HL-60 (cell line): ENCODE data around the gene TMEM116.

ENCODE experiments used
- GABPA ChIP-seq: IDR thresholded peaks from 2 replicates; pipeline ENCODE4 v1.6.1; 2012; ENCODE audit warnings: low read depth
- POLR2AphosphoS5 ChIP-seq: IDR thresholded peaks from 2 replicates; pipeline ENCODE4 v1.6.1; 2012; ENCODE audit warnings: low read depth
- SPI1 ChIP-seq: IDR thresholded peaks from 2 replicates; pipeline ENCODE4 v1.6.1; 2012; ENCODE audit warnings: low read depth, mild to moderate bottlenecking, borderline replicate concordance
- TF ChIP-seq, protein P1 (sequence below): IDR thresholded peaks from one replicate; pipeline ENCODE4 v1.5.1; 2011; ENCODE audit warnings: low read length, control low read depth, inconsistent platforms; ENCODE audit not compliant: insufficient read depth
- TF ChIP-seq, protein P2 (sequence below): IDR thresholded peaks from 2 replicates; pipeline ENCODE4 v1.6.1; 2012; ENCODE audit warnings: low read depth; ENCODE audit not compliant: insufficient replicate concordance

DNA sequence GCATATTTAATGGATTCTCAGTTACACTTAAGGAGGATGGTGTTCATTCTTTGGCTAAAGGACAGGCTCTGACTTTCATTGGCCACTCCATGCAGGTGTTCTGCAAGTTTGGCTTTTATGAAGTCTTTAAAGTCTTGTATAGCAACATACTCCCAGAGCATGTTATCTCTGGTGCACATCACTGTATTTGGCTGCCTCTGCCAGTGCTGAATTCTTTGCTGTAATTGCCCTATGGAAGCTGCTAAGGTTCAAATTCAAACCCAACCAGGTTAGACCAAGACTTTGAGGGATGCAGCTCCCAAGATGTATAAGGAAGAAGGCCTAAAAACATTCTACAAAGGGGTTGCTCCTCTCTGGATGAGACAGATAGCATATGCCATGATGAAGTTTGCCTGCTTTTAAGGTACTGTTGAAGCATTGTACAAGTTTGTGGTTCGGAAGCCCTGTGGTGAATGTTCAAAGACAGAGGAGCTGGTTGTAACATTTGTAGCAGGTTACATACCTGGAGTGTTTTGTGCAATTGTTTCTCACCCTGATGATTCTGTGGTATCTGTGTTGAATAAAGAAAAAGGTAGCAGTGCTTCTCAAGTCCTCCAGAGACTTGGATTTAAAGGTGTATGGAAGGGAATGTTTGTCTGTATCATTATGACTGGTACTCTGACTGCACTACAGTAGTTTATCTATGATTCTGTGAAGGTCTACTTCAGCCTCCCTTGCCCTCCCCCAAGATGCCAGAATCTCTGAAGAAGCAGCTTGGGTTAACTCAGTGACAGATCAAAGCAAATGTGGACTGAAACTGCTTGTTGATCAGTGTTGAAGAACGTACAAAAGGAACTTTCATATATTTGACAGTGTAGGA, 19.4 kb downstream of the TMEM116 start:
- TF ChIP-seq, protein P1, sequence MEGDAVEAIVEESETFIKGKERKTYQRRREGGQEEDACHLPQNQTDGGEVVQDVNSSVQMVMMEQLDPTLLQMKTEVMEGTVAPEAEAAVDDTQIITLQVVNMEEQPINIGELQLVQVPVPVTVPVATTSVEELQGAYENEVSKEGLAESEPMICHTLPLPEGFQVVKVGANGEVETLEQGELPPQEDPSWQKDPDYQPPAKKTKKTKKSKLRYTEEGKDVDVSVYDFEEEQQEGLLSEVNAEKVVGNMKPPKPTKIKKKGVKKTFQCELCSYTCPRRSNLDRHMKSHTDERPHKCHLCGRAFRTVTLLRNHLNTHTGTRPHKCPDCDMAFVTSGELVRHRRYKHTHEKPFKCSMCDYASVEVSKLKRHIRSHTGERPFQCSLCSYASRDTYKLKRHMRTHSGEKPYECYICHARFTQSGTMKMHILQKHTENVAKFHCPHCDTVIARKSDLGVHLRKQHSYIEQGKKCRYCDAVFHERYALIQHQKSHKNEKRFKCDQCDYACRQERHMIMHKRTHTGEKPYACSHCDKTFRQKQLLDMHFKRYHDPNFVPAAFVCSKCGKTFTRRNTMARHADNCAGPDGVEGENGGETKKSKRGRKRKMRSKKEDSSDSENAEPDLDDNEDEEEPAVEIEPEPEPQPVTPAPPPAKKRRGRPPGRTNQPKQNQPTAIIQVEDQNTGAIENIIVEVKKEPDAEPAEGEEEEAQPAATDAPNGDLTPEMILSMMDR = no peak
- no peak for TF ChIP-seq POLR2AphosphoS5
- TF ChIP-seq GABPA = no peak
- TF ChIP-seq, protein P2, sequence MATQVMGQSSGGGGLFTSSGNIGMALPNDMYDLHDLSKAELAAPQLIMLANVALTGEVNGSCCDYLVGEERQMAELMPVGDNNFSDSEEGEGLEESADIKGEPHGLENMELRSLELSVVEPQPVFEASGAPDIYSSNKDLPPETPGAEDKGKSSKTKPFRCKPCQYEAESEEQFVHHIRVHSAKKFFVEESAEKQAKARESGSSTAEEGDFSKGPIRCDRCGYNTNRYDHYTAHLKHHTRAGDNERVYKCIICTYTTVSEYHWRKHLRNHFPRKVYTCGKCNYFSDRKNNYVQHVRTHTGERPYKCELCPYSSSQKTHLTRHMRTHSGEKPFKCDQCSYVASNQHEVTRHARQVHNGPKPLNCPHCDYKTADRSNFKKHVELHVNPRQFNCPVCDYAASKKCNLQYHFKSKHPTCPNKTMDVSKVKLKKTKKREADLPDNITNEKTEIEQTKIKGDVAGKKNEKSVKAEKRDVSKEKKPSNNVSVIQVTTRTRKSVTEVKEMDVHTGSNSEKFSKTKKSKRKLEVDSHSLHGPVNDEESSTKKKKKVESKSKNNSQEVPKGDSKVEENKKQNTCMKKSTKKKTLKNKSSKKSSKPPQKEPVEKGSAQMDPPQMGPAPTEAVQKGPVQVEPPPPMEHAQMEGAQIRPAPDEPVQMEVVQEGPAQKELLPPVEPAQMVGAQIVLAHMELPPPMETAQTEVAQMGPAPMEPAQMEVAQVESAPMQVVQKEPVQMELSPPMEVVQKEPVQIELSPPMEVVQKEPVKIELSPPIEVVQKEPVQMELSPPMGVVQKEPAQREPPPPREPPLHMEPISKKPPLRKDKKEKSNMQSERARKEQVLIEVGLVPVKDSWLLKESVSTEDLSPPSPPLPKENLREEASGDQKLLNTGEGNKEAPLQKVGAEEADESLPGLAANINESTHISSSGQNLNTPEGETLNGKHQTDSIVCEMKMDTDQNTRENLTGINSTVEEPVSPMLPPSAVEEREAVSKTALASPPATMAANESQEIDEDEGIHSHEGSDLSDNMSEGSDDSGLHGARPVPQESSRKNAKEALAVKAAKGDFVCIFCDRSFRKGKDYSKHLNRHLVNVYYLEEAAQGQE = no peak
- TF ChIP-seq SPI1 = no peak
